H1 (cell line): Measurements from ENCODE around the gene PARP15. TPM values are rescaled to one million over a fixed set of nuclear protein-coding genes. Genes with fewer than 3 reads are reported as not detected.

Experiments
- CTCF ChIA-PET: fragments of 300-600 bp; sonication (Branson Sonifier 250); formaldehyde crosslinking; loops from one replicate; lab custom pipeline; 2021; ENCODE audit not compliant: partially characterized antibody; lab: Charles Lee
- POLR2A ChIA-PET: fragments of 300-600 bp; sonication (Branson Sonifier 250); formaldehyde crosslinking; loops from one replicate; lab custom pipeline; 2021; ENCODE audit warnings: inconsistent platforms; ENCODE audit not compliant: partially characterized antibody; lab: Charles Lee
- DNase-seq, 2 experiments: peaks; one replicate each; pipeline versions ENCODE4 v3.0.0 to v3.0.0-alpha.2; 2010 to 2022; ENCODE audit warnings: low spot score in 2 of 2, low read depth in 1 of 2, mixed read lengths in 1 of 2
- FAIRE-seq: peaks from 2 replicates; lab custom pipeline; 2011; peaks lifted over from hg19 to GRCh38; lab: Jason Lieb, UNC
- H2AFZ ChIP-seq: 2 replicates; pipeline ENCODE4 v1.8.1; 2012; ENCODE audit warnings: low read length, inconsistent platforms
- H2AK5ac ChIP-seq: 2 replicates; pipeline ENCODE4 v1.6.1; 2013; ENCODE audit warnings: low read depth, low read length
- H2BK120ac ChIP-seq: replicated peaks from 2 replicates; pipeline ENCODE3; 2013; ENCODE audit warnings: low read depth, low read length, inconsistent platforms
- H2BK12ac ChIP-seq: 2 replicates; pipeline ENCODE4 v1.6.1; 2013; ENCODE audit warnings: low read depth, low read length
- H2BK15ac ChIP-seq: 2 replicates; pipeline ENCODE4 v1.6.1; 2013; ENCODE audit warnings: low read length
- H2BK20ac ChIP-seq: 2 replicates; pipeline ENCODE4 v1.6.1; 2013; ENCODE audit warnings: low read length
- H2BK5ac ChIP-seq: 2 replicates; pipeline ENCODE4 v1.6.1; 2013; ENCODE audit warnings: low read depth, low read length
- H3K14ac ChIP-seq: 2 replicates; pipeline ENCODE4 v1.6.1; 2013; ENCODE audit warnings: inconsistent platforms; ENCODE audit not compliant: insufficient read length
- H3K18ac ChIP-seq: 2 replicates; pipeline ENCODE4 v1.6.1; 2013; ENCODE audit warnings: low read length; ENCODE audit errors: extremely low read depth
- H3K23ac ChIP-seq: 2 replicates; pipeline ENCODE4 v1.6.1; 2013; ENCODE audit warnings: inconsistent platforms; ENCODE audit not compliant: insufficient read length
- H3K23me2 ChIP-seq: 2 replicates; pipeline ENCODE4 v1.6.1; 2013; ENCODE audit warnings: low read depth, low read length
- H3K27ac ChIP-seq: 2 replicates; pipeline ENCODE4 v1.6.1; 2011; ENCODE audit warnings: low read depth, low read length, inconsistent platforms
- H3K27me3 ChIP-seq, 4 experiments: replicated peaks in 1 of 4; 1 replicate in 1 of 4; 2 replicates in 3 of 4; pipeline versions ENCODE4 v1.6.1 to v1.8.1; 2011 to 2013; ENCODE audit warnings: low read length in 3 of 4, mild to moderate bottlenecking in 3 of 4, inconsistent platforms in 2 of 4, mixed read lengths in 2 of 4, moderate library complexity in 1 of 4; ENCODE audit not compliant: control insufficient read depth in 3 of 4, insufficient read depth in 3 of 4; ENCODE audit errors: extremely low read depth in 1 of 4
- H3K36me3 ChIP-seq, 4 experiments: 2 replicates each; pipeline versions ENCODE4 v1.6.1 to v1.8.1; 2011 to 2013; ENCODE audit warnings: mild to moderate bottlenecking in 4 of 4, low read length in 3 of 4, moderate library complexity in 2 of 4, control low read depth in 1 of 4, inconsistent platforms in 1 of 4; ENCODE audit not compliant: insufficient read depth in 4 of 4, control insufficient read depth in 2 of 4
- H3K4ac ChIP-seq: replicated peaks from 2 replicates; pipeline ENCODE3; 2013; ENCODE audit warnings: low read length, low read depth, mixed read lengths, inconsistent platforms; ENCODE audit not compliant: insufficient read length
- H3K4me1 ChIP-seq, 4 experiments: replicated peaks in 1 of 4; 1 replicate in 1 of 4; 2 replicates in 3 of 4; pipeline versions ENCODE4 v1.6.1 to v1.8.1; 2011 to 2013; ENCODE audit warnings: low read length in 3 of 4, inconsistent platforms in 2 of 4, mixed read lengths in 1 of 4; ENCODE audit not compliant: insufficient read depth in 4 of 4, control insufficient read depth in 3 of 4
- H3K4me2 ChIP-seq, 2 experiments: 2 replicates each; pipeline versions ENCODE4 v1.6.1 to v1.8.1; 2011 to 2013; ENCODE audit warnings: low read depth in 2 of 2, low read length in 2 of 2, control low read depth in 1 of 2, inconsistent platforms in 1 of 2, mild to moderate bottlenecking in 1 of 2; ENCODE audit not compliant: insufficient read depth in 1 of 2
- H3K4me3 ChIP-seq, 4 experiments: fragments of 200-600, 300-600 bp in 1 of 4; sonication (generic), shearing (Covaris generic), sonication (Bioruptor Twin) in 1 of 4; 2 replicates each; pipeline versions ENCODE4 v1.5.1 to v1.8.1; 2011 to 2016; ENCODE audit warnings: low read length in 4 of 4, low read depth in 3 of 4, control low read depth in 2 of 4, inconsistent platforms in 2 of 4, mild to moderate bottlenecking in 2 of 4, mixed read lengths in 1 of 4, moderate library complexity in 1 of 4; ENCODE audit not compliant: insufficient read depth in 2 of 4; ENCODE audit errors: extremely low read depth in 1 of 4
- H3K56ac ChIP-seq: replicated peaks from 2 replicates; pipeline ENCODE3; 2013; ENCODE audit warnings: low read depth, mild to moderate bottlenecking, mixed read lengths, low read length, inconsistent platforms; ENCODE audit not compliant: insufficient read length
- H3K79me1 ChIP-seq: 2 replicates; pipeline ENCODE4 v1.6.1; 2013; ENCODE audit warnings: low read depth, low read length, control low read depth
- H3K79me2 ChIP-seq, 2 experiments: 2 replicates each; pipeline versions ENCODE4 v1.6.1 to v1.8.1; 2012 to 2013; ENCODE audit warnings: low read length in 2 of 2, mild to moderate bottlenecking in 2 of 2, inconsistent platforms in 1 of 2; ENCODE audit not compliant: insufficient read depth in 2 of 2, control insufficient read depth in 1 of 2
- H3K9ac ChIP-seq, 4 experiments: replicated peaks in 1 of 4; 1 replicate in 1 of 4; 2 replicates in 3 of 4; pipeline versions ENCODE4 v1.6.1 to v1.8.1; 2011 to 2013; ENCODE audit warnings: low read depth in 3 of 4, low read length in 3 of 4, control low read depth in 2 of 4, mild to moderate bottlenecking in 2 of 4, moderate library complexity in 2 of 4, inconsistent platforms in 1 of 4; ENCODE audit errors: extremely low read depth in 1 of 4
- H3K9me3 ChIP-seq, 2 experiments: 2 replicates each; pipeline versions ENCODE4 v1.6.1 to v1.8.1; 2012 to 2013; ENCODE audit warnings: mild to moderate bottlenecking in 2 of 2, moderate library complexity in 2 of 2, control low read depth in 1 of 2, inconsistent platforms in 1 of 2, low read depth in 1 of 2, low read length in 1 of 2, mixed read lengths in 1 of 2; ENCODE audit not compliant: insufficient read depth in 2 of 2
- H4K20me1 ChIP-seq, 2 experiments: replicated peaks in 1 of 2; 2 replicates each; pipeline versions ENCODE3 to v1.8.1; 2011 to 2013; ENCODE audit warnings: inconsistent platforms in 2 of 2, low read length in 2 of 2, mild to moderate bottlenecking in 1 of 2; ENCODE audit not compliant: insufficient read depth in 2 of 2, control insufficient read depth in 1 of 2
- H4K5ac ChIP-seq: 2 replicates; pipeline ENCODE4 v1.6.1; 2013; ENCODE audit warnings: low read length, low read depth, mixed read lengths, inconsistent platforms; ENCODE audit not compliant: insufficient read length
- H4K8ac ChIP-seq: 2 replicates; pipeline ENCODE4 v1.8.0; 2013; ENCODE audit warnings: mild to moderate bottlenecking, moderate library complexity, low read length, inconsistent platforms; ENCODE audit not compliant: insufficient read depth; ENCODE audit errors: extremely low read depth
- H4K91ac ChIP-seq: replicated peaks from 2 replicates; pipeline ENCODE3; 2013; ENCODE audit warnings: low read length, mixed read lengths, inconsistent platforms; ENCODE audit not compliant: insufficient read length
- ATF3 ChIP-seq: IDR thresholded peaks from 2 replicates; pipeline ENCODE4 v1.6.1; 2011; ENCODE audit warnings: low read depth, mild to moderate bottlenecking, low read length; ENCODE audit not compliant: insufficient read depth
- CHD2 ChIP-seq: IDR thresholded peaks from 2 replicates; pipeline ENCODE4 v1.6.1; 2012; ENCODE audit warnings: low read length, improper control_type of control experiment
- CTBP2 ChIP-seq: IDR thresholded peaks from 2 replicates; pipeline ENCODE4 v1.7.0; 2011; ENCODE audit warnings: borderline replicate concordance, mild to moderate bottlenecking, moderate library complexity, mixed read lengths, low read length; ENCODE audit not compliant: insufficient read depth, insufficient read length
- FOSL1 ChIP-seq: IDR thresholded peaks from 2 replicates; pipeline ENCODE4 v1.6.1; 2011; ENCODE audit warnings: mild to moderate bottlenecking, low read depth, low read length, moderate library complexity; ENCODE audit not compliant: insufficient read depth
- RAD21 ChIP-seq, 2 experiments: IDR thresholded peaks in 1 of 2; conservative IDR thresholded peaks in 1 of 2; 2 replicates each; pipeline ENCODE4 v1.6.1; 2011; ENCODE audit warnings: low read depth in 2 of 2, low read length in 2 of 2, improper control_type of control experiment in 1 of 2, inconsistent platforms in 1 of 2, mild to moderate bottlenecking in 1 of 2, moderate library complexity in 1 of 2
- SP4 ChIP-seq: IDR thresholded peaks from 2 replicates; pipeline ENCODE4 v1.6.1; 2012; ENCODE audit warnings: low read length, inconsistent platforms
- TCF12 ChIP-seq: IDR thresholded peaks from 2 replicates; pipeline ENCODE4 v1.6.1; 2011; ENCODE audit warnings: low read depth, mild to moderate bottlenecking, low read length
- WGBS, 2 experiments: shearing (Covaris generic) in 1 of 2; methylation state at CpG; one replicate each; pipeline versions ENCODE4 v1.1.6 to v1.1.7; 2013 to 2015; ENCODE audit warnings: low lambda C conversion rate in 2 of 2, mixed read lengths in 2 of 2, inconsistent platforms in 1 of 2, low coverage in 1 of 2, missing lambda C conversion rate in 1 of 2; ENCODE audit not compliant: insufficient replicate concordance in 2 of 2, insufficient coverage in 1 of 2, insufficient read length in 1 of 2; ENCODE audit errors: extremely low coverage in 1 of 2, missing lambda C conversion rate in 1 of 2; 5-methylcytosine and 5-hydroxymethylcytosine counted together
- polyA plus RNA-seq, 7 experiments: library from polyadenylated mRNA; depleted of rRNA in 3 of 7; stranded (reverse) in 5 of 7; unstranded in 2 of 7; fragments of >200 nt in 5 of 7; fragments of 200-250 nt in 2 of 7; gene quantifications; 1 replicate in 5 of 7; 2 replicates in 1 of 7; 4 replicates in 1 of 7; pipeline versions ENCODE4 v1.2.1 to v1.2.3, GENCODE V29; 2011 to 2013; ENCODE audit warnings: missing spikeins in 2 of 7, mixed read lengths in 2 of 7
- total RNA-seq: library from RNA; stranded (reverse); fragmentation: NEBNext Ultra II Directional; extraction: Animal tissue kit (Norgen Biotek cat#: 25700); gene quantifications from 2 replicates; pipeline ENCODE4 v1.2.1, GENCODE V29; 2021

Gene PARP15
- total and polyA plus RNA-seq, 2 of the 8 experiments (the other 6 are each of a cell fraction or from before 2014, with no cell fraction given): 0.37 to 0.45 TPM

- no peak overlapping the region for H2BK15ac ChIP-seq
- no peaks in the 10 kb centered on the region for H3K36me3 ChIP-seq
- H2BK120ac ChIP-seq: no peak overlapping the region
- H3K14ac ChIP-seq: no peak overlapping the region
- no peak overlapping the region for H3K23ac ChIP-seq
- no peak overlapping the region for H4K8ac ChIP-seq
- H3K4me1 ChIP-seq: peaks cover 0 to 3% (median 0%) of the 10 kb centered on the region in 4 experiments; a peak in 1 of 7 replicates
- FAIRE-seq (no peak), DNase-seq (no peak)
- H3K9me3 ChIP-seq: no peaks in the 10 kb centered on the region
- no peak overlapping the region for H3K4me3 ChIP-seq
- no peak overlapping the region for H2BK5ac ChIP-seq
- no peaks in the 10 kb centered on the region for H3K79me1 ChIP-seq
- TF ChIP-seq FOSL1 (no peak), CHD2 (no peak), SP4 (no peak), RAD21 (IDR thresholded peaks at IDR 0.05 in 1 of 2, conservative IDR thresholded peaks at IDR 0.05 in 1 of 2; ENCODE audit: low read depth in 2 of 2, low read length in 2 of 2) (no peak), TCF12 (no peak), ATF3 (no peak), CTBP2 (no peak)
- H3K56ac ChIP-seq: no peak overlapping the region
- no peak overlapping the region for H4K91ac ChIP-seq
- H3K27ac ChIP-seq: no peak overlapping the region
- no peaks in the 10 kb centered on the region for H3K27me3 ChIP-seq
- POLR2A ChIA-PET: no interaction called here
- H3K18ac ChIP-seq: no peak overlapping the region
- no peak overlapping the region for H2AFZ ChIP-seq
- H2AK5ac ChIP-seq: no peak overlapping the region
- CTCF ChIA-PET: interaction anchor here (0.6 to 1.0 kb wide), 4 partner anchors 13 to 62 kb away, joined by 3 to 6 read pairs (median 3); no protein-coding TSS in a partner anchor
- H3K9ac ChIP-seq: no peak overlapping the region
- no peak overlapping the region for H3K4me2 ChIP-seq
- 74% methylated on average over 4 of the region's 4 CpGs; no CpG with 5 or more reads in 1 of the 2 experiments for WGBS, 2 experiments
- H3K79me2 ChIP-seq: no peaks in the 10 kb centered on the region
- H3K23me2 ChIP-seq: no peaks in the 10 kb centered on the region
- no peak overlapping the region for H3K4ac ChIP-seq
- no peaks in the 10 kb centered on the region for H4K20me1 ChIP-seq
- H2BK20ac ChIP-seq: no peak overlapping the region
- H4K5ac ChIP-seq: no peak overlapping the region
- H2BK12ac ChIP-seq: no peak overlapping the region
Observed at GRCh38 chr3:122598556-122598955, 21.1 kb downstream of the PARP15 start.
